ENCODE results near the gene NR2C2AP. TPM values are rescaled to one million over a fixed set of nuclear protein-coding genes. Genes with fewer than 3 reads are reported as not detected.

NR2C2AP gene
- total and polyA plus RNA-seq, 2 of the 13 experiments (the other 11 are each of a cell fraction or from before 2014, with no cell fraction given) = 12.2 to 26.8 TPM

DNA sequence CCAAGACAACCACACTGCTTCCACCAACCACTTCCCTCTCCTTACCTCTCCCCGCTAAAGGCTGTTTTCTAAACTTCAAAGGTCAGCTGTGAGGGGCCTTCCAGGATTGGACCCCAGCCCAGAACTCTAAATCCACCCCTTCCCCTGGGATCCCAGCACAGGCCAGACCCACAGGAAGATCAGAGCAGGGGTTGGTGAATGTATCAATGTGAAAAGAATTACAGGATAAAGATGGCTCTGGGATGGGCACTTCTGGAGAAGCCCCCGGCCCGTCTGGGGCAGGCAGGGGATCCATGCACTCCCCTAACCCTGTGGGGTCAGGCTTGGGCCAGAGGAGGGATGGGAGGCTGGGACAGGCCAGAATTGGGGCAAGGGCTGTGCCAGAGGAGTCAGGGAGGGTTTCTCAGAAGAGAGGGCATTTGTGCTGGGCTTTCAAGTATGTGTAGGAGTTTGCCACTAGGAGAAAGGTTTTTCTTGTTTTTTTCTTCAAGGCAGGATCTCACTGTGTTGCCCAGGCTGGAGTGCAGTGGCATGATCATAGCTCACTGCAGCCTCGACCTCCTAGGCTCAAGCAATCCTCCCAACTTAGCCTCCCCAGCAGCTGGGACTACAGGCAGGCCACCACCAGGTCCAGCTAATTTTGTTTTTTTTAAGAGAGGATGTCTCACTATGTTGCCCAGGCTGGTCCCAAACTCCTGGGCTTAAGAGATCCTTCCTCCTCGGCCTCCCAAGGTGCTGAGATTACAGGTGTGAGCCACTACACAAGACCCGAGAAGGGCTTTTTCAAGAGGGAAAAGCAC lies 32.1 kb downstream of the NR2C2AP start (continued):
- TF ChIP-seq ZBTB46 (CRISPR knock-in tag; IDR thresholded peaks at IDR 0.05; ENCODE audit: borderline replicate concordance) (0 out of 2 replicates have a peak, but pooled peaks have one; percentile 7), ZNF737 (CRISPR knock-in tag; IDR thresholded peaks at IDR 0.05; ENCODE audit: borderline replicate concordance) (no peak)

DNA sequence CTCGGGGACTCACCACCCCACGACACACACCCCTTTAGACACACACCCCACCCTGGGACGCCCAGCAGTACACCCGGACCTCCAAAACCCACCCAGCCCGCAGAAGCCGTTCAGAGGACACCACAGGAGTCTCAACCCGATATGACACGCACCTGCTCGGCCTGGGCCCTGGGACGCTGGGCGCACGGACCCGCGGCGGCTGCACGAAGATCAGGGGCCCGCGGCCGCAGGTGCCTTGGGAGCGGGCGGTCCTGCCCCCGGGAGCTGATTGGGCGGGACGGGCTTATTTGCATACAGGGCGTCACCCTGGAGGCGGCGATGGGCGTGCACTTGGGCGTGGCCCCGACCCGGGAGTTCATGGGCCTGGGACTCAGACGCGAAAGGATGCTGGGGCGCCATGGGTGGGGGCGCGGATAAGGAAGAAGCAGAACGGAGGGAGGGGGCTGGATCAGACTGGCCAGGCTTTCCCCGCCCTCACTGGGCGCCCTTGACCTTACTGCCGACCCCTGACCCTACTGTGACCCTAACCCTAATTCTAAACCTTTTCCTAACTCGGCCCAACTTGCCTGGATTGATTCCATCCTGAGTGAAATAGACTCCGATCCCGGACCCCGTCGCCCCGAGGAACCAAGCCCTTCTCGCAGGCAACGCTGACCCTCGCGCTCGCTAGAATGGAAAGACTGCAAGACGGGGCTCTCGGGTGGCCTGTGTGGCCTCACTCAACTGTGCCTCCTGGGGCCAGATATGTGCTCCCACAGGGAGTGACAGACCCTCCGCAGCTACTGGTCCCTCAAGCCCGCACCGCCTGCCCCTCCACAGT lies 33.0 kb downstream of the NR2C2AP start, which contains the start of gene MEF2B:
MEF2B (minus strand) TSS at position 211 of the 820 bp plus-strand sequence. CDS start 19,528 bp downstream, outside the sequence.
- ATAC-seq (peak; percentile 92), DNase-seq (ENCODE audit: low spot score) (peak; percentile 80), FAIRE-seq (peak; percentile 34)
- Histone ChIP-seq H3K27me3 (ENCODE audit: control insufficient read depth in 1 of 2, insufficient read depth in 2 of 2, low read length in 2 of 2) (no peaks in the 10 kb centered on the region), H3K4me3 (replicated peaks in 1 of 3; ENCODE audit: insufficient read depth in 1 of 3, low read depth in 2 of 3, low read length in 3 of 3) (peak within 1 kb of the TSS; percentile 35 to 70 (median 54)), H3K9me3 (ENCODE audit: low read length) (no peaks in the 10 kb centered on the region), H3K4me2 (ENCODE audit: low read depth, low read length) (peak within 1 kb of the TSS; percentile 92), H3K9ac (ENCODE audit: insufficient read depth, low read depth, low read length) (peak within 1 kb of the TSS; percentile 53), H3K4me1 (ENCODE audit: insufficient read depth, low read length) (peaks cover 63% of the 10 kb centered on the region), H3K79me2 (ENCODE audit: insufficient read depth, low read length) (no peaks in the 10 kb centered on the region), H4K20me1 (ENCODE audit: insufficient read depth, low read length) (no peaks in the 10 kb centered on the region), H3K36me3 (replicated peaks in 1 of 2; ENCODE audit: control insufficient read depth in 1 of 2, insufficient read depth in 2 of 2, low read length in 2 of 2) (no peaks in the 10 kb centered on the region), H3K27ac (ENCODE audit: extremely low read length, insufficient read depth, low read length) (no peak within 1 kb of the TSS), H2AFZ (ENCODE audit: low read length) (no peak within 1 kb of the TSS)
- 30% methylated on average over 35 of the region's 56 CpGs for WGBS (ENCODE audit: low lambda C conversion rate)
- intact Hi-C loops (cut with micrococcal nuclease; ENCODE audit: unreplicated experiment) = loop anchor here (5.0 kb wide), 1 partner anchor 33 kb away; the partner anchor contains the start of gene TMEM161A
- BruUV-seq (replicated peaks) = no TSS peak
- ChIA-PET CTCF (ENCODE audit: low intra/inter-chr PET ratio, low total read pairs) (no interaction called here), POLR2A (interaction anchor here (0.6 to 1.4 kb wide), 6 partner anchors 12 to 619 kb away, joined by 3 to 11 read pairs (median 4); partner anchors contain the start of genes BORCS8 and NR2C2AP)
- in situ Hi-C loops (cut with HindIII; ENCODE audit: extremely low pct_ligation_motif_present, low pct_unique_long_range_greater_than_20kb) = no loop called here
- TF ChIP-seq ZNF280D (CRISPR knock-in tag; IDR thresholded peaks at IDR 0.05) (no peak), ZNF143 (CRISPR knock-in tag; IDR thresholded peaks at IDR 0.05) (no peak), MTERF4 (CRISPR knock-in tag; IDR thresholded peaks at IDR 0.05) (no peak), MBD4 (IDR thresholded peaks at IDR 0.05; ENCODE audit: borderline replicate concordance, low read length) (no peak), XRCC5 (optimal IDR thresholded peaks at IDR 0.05; ENCODE audit: low read length) (peak; percentile 54)

Measured in HepG2 (cell line).